ENCODE results near the gene PHF24. TPM values are rescaled to one million over a fixed set of nuclear protein-coding genes. Genes with fewer than 3 reads are reported as not detected.

The PHF24 gene
- total and polyA plus RNA-seq, 2 of the 4 experiments (the other 2 are of a cell fraction): 0.02 TPM; not detected in 1

GRCh38 chr9:34948451-34948850 lies 9.6 kb upstream of the PHF24 start:
- CTCF ChIA-PET: no interaction called here
- H3K14ac ChIP-seq (replicated peaks; ENCODE audit: low read depth, low read length): no peak overlapping the region

More at GRCh38 chr9:34948451-34948850, 9.6 kb upstream of the PHF24 start:
- Histone ChIP-seq H2BK20ac (ENCODE audit: low read depth, low read length) (no peak overlapping the region), H4K5ac (ENCODE audit: low read depth, low read length) (no peak overlapping the region), H3K4me3 (ENCODE audit: insufficient read depth, low read depth, low read length) (no peak overlapping the region), H3K9ac (ENCODE audit: low read depth, low read length) (no peak overlapping the region), H3K27ac (ENCODE audit: insufficient read depth, low read length) (no peak overlapping the region), H3K36me3 (ENCODE audit: control insufficient read depth, insufficient read depth, low read length) (no peaks in the 10 kb centered on the region), H2AK9ac (replicated peaks; ENCODE audit: low read depth, low read length, poor library complexity) (no peak overlapping the region), H3K27me3 (ENCODE audit: control insufficient read depth, insufficient read depth, low read length) (peaks cover 16% of the 10 kb centered on the region), H2AFZ (replicated peaks; ENCODE audit: low read length, poor library complexity) (no peak overlapping the region), H2AK5ac (ENCODE audit: low read depth, low read length) (no peak overlapping the region), H4K91ac (ENCODE audit: insufficient read depth, low read depth, low read length) (no peak overlapping the region), H3K9me3 (ENCODE audit: control insufficient read depth, insufficient read depth, low read length) (no peaks in the 10 kb centered on the region), H3K9me1 (ENCODE audit: insufficient read depth, low read length) (no peaks in the 10 kb centered on the region), H3K23ac (ENCODE audit: low read depth, low read length) (no peak overlapping the region), H3K4me2 (ENCODE audit: low read depth, low read length) (no peak overlapping the region), H3K79me1 (ENCODE audit: low read depth in 1 of 2, low read length in 2 of 2) (no peaks in the 10 kb centered on the region), H2BK5ac (ENCODE audit: low read depth, low read length, poor library complexity, severe bottlenecking) (no peak overlapping the region), H2BK120ac (ENCODE audit: low read depth, low read length) (no peak overlapping the region), H4K20me1 (ENCODE audit: insufficient read depth, low read length) (no peaks in the 10 kb centered on the region), H3K18ac (ENCODE audit: low read depth, low read length) (no peak overlapping the region), H3K4me1 (ENCODE audit: control insufficient read depth, insufficient read depth, low read length) (no peaks in the 10 kb centered on the region), H4K8ac (ENCODE audit: low read depth in 2 of 2, low read length in 2 of 2) (no peak overlapping the region), H3K4ac (ENCODE audit: low read depth, low read length) (no peak overlapping the region), H3K56ac (ENCODE audit: extremely low read depth, insufficient read depth, low read length) (no peak overlapping the region), H2BK15ac (ENCODE audit: low read depth, low read length) (no peak overlapping the region)
- POLR2A ChIA-PET (ENCODE audit: unreplicated experiment): no interaction called here
- no TSS peak for BruUV-seq (replicated peaks)
- no peak for ATAC-seq (ENCODE audit: low read depth)
- no CpG with 5 or more reads among the region's 2 CpGs for WGBS, 2 experiments (ENCODE audit: extremely low coverage in 2 of 2, insufficient read length in 1 of 2)
- intact Hi-C loops (cut with micrococcal nuclease): no loop called here
- TF ChIP-seq CHD1 (IDR thresholded peaks at IDR 0.05; ENCODE audit: low read depth, low read length): no peak
- TF ChIP-seq, protein P1, sequence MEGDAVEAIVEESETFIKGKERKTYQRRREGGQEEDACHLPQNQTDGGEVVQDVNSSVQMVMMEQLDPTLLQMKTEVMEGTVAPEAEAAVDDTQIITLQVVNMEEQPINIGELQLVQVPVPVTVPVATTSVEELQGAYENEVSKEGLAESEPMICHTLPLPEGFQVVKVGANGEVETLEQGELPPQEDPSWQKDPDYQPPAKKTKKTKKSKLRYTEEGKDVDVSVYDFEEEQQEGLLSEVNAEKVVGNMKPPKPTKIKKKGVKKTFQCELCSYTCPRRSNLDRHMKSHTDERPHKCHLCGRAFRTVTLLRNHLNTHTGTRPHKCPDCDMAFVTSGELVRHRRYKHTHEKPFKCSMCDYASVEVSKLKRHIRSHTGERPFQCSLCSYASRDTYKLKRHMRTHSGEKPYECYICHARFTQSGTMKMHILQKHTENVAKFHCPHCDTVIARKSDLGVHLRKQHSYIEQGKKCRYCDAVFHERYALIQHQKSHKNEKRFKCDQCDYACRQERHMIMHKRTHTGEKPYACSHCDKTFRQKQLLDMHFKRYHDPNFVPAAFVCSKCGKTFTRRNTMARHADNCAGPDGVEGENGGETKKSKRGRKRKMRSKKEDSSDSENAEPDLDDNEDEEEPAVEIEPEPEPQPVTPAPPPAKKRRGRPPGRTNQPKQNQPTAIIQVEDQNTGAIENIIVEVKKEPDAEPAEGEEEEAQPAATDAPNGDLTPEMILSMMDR (conservative IDR thresholded peaks at IDR 0.05; ENCODE audit: low read depth, low read length): no peak
- no peak for TF ChIP-seq POLR2A (IDR thresholded peaks at IDR 0.05; ENCODE audit: low read depth, low read length)
- TF ChIP-seq, protein P2, sequence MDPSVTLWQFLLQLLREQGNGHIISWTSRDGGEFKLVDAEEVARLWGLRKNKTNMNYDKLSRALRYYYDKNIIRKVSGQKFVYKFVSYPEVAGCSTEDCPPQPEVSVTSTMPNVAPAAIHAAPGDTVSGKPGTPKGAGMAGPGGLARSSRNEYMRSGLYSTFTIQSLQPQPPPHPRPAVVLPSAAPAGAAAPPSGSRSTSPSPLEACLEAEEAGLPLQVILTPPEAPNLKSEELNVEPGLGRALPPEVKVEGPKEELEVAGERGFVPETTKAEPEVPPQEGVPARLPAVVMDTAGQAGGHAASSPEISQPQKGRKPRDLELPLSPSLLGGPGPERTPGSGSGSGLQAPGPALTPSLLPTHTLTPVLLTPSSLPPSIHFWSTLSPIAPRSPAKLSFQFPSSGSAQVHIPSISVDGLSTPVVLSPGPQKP (IDR thresholded peaks at IDR 0.05; ENCODE audit: borderline replicate concordance, low read depth, low read length): no peak
- TF ChIP-seq BHLHE40 (IDR thresholded peaks at IDR 0.05; ENCODE audit: low read depth, low read length): no peak
- no peak for TF ChIP-seq RAD21 (IDR thresholded peaks at IDR 0.05; ENCODE audit: low read length)
- no peak for TF ChIP-seq MAZ (IDR thresholded peaks at IDR 0.05; ENCODE audit: borderline replicate concordance, low read depth, low read length)
- no peak for TF ChIP-seq MAFK (IDR thresholded peaks at IDR 0.05; ENCODE audit: low read depth, low read length)
- no peak for TF ChIP-seq SMC3 (IDR thresholded peaks at IDR 0.05; ENCODE audit: low read depth, low read length)
- TF ChIP-seq RCOR1 (IDR thresholded peaks at IDR 0.05; ENCODE audit: insufficient replicate concordance, low read length): no peak
- no peak for TF ChIP-seq RFX5 (IDR thresholded peaks at IDR 0.05; ENCODE audit: low read depth, low read length)
- no peak for TF ChIP-seq NFE2L2 (IDR thresholded peaks at IDR 0.05; ENCODE audit: low read depth, low read length)
- no peak for TF ChIP-seq CEBPB (IDR thresholded peaks at IDR 0.05; ENCODE audit: low read depth, low read length)
- TF ChIP-seq, protein P3, sequence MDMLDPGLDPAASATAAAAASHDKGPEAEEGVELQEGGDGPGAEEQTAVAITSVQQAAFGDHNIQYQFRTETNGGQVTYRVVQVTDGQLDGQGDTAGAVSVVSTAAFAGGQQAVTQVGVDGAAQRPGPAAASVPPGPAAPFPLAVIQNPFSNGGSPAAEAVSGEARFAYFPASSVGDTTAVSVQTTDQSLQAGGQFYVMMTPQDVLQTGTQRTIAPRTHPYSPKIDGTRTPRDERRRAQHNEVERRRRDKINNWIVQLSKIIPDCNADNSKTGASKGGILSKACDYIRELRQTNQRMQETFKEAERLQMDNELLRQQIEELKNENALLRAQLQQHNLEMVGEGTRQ (IDR thresholded peaks at IDR 0.05; ENCODE audit: low read depth, low read length): no peak
- TF ChIP-seq FOS (IDR thresholded peaks at IDR 0.05; ENCODE audit: low read depth, low read length): no peak
- TF ChIP-seq MXI1 (IDR thresholded peaks at IDR 0.05; ENCODE audit: borderline replicate concordance, low read depth, low read length): no peak
- in situ Hi-C loops (cut with MboI; ENCODE audit: low sequenced_read_pairs): no loop called here
- no peak for DNase-seq
- dilution Hi-C loops (cut with HindIII; ENCODE audit: low sequenced_read_pairs, unreplicated experiment): no loop called here
